Rectal smooth muscle tissue (tissue), 1 donor: Measurements from ENCODE around the gene TMEM203.

Source experiments
- H3K27ac ChIP-seq: one replicate; pipeline ENCODE4 v1.7.0; 2013; ENCODE audit warnings: low read depth, low read length, inconsistent platforms
- H3K27me3 ChIP-seq: one replicate; pipeline ENCODE4 v1.7.0; 2013; ENCODE audit warnings: low read length; ENCODE audit not compliant: control insufficient read depth, insufficient read depth
- H3K36me3 ChIP-seq: one replicate; pipeline ENCODE4 v1.7.0; 2013; ENCODE audit warnings: low read length; ENCODE audit not compliant: control insufficient read depth, insufficient read depth
- H3K4me1 ChIP-seq: one replicate; pipeline ENCODE4 v1.7.0; 2013; ENCODE audit warnings: low read length; ENCODE audit not compliant: control insufficient read depth, insufficient read depth
- H3K4me3 ChIP-seq: one replicate; pipeline ENCODE4 v1.7.0; 2013; ENCODE audit warnings: low read length
- H3K9ac ChIP-seq: one replicate; pipeline ENCODE4 v1.7.0; 2013; ENCODE audit warnings: low read length

The TMEM203 gene

GRCh38 chr9:137237759-137238726 lies 32.6 kb upstream of the TMEM203 start:
- Histone ChIP-seq H3K27ac (no peak overlapping the region), H3K9ac (no peak overlapping the region), H3K27me3 (peaks cover 16% of the 10 kb centered on the region), H3K4me3 (peak overlapping the region; percentile 21), H3K4me1 (peaks cover 20% of the 10 kb centered on the region), H3K36me3 (peaks cover 7% of the 10 kb centered on the region)

DNA sequence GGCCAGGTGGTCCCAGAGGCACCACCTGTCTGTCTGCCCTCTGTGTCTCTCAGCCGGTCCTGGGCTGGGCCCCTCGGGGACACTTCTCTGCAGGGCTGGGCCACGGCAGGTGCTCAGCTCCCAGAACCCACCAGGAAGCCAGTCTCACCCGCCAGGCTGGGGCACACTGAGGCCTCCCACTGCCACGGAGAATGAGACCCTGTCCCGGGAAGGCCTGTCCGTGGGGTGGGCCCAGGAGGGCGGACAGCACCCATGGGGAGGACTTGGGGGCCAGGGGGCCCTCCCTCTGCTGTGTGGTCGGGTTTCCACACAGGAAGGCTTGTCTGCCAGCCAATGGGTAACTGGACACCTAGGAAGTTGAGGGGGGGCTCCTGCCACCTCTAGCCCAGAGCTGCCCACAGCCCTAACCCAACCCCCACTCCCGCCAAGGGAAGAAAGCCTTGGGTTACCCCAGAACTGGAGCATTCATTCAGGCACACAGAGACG lies 31.5 kb upstream of the TMEM203 start:
- H3K4me3 ChIP-seq, result peak overlapping the region; percentile 41
- H3K4me1 ChIP-seq, result peaks cover 11% of the 10 kb centered on the region
- no peak overlapping the region for H3K9ac ChIP-seq
- peaks cover 19% of the 10 kb centered on the region for H3K27me3 ChIP-seq
- H3K36me3 ChIP-seq, result no peaks in the 10 kb centered on the region
- no peak overlapping the region for H3K27ac ChIP-seq

GRCh38 chr9:137236238-137236935 lies 30.9 kb upstream of the TMEM203 start:
- Histone ChIP-seq H3K4me3 (peak overlapping the region; percentile 41), H3K27me3 (peaks cover 19% of the 10 kb centered on the region), H3K27ac (no peak overlapping the region), H3K4me1 (peaks cover 11% of the 10 kb centered on the region), H3K9ac (no peak overlapping the region), H3K36me3 (no peaks in the 10 kb centered on the region)

GRCh38 chr9:137235424-137236237 lies 30.2 kb upstream of the TMEM203 start:
- Histone ChIP-seq H3K27ac (no peak overlapping the region), H3K9ac (no peak overlapping the region), H3K36me3 (no peaks in the 10 kb centered on the region), H3K4me3 (peak overlapping the region; percentile 2), H3K4me1 (peaks cover 11% of the 10 kb centered on the region), H3K27me3 (peaks cover 21% of the 10 kb centered on the region)

GRCh38 chr9:137234758-137235423 lies 29.4 kb upstream of the TMEM203 start:
- Histone ChIP-seq H3K4me1 (peaks cover 11% of the 10 kb centered on the region), H3K36me3 (no peaks in the 10 kb centered on the region), H3K27ac (no peak overlapping the region), H3K27me3 (peaks cover 29% of the 10 kb centered on the region), H3K4me3 (no peak overlapping the region), H3K9ac (no peak overlapping the region)

GRCh38 chr9:137234055-137234697 lies 28.7 kb upstream of the TMEM203 start:
- H3K36me3 ChIP-seq, result no peaks in the 10 kb centered on the region

GRCh38 chr9:137233143-137233980 lies 27.9 kb upstream of the TMEM203 start:
- Histone ChIP-seq H3K27ac (no peak overlapping the region), H3K27me3 (peaks cover 42% of the 10 kb centered on the region)

More at GRCh38 chr9:137234055-137234697, 28.7 kb upstream of the TMEM203 start:
- Histone ChIP-seq H3K4me1 (peaks cover 11% of the 10 kb centered on the region), H3K27me3 (peaks cover 34% of the 10 kb centered on the region), H3K9ac (no peak overlapping the region), H3K27ac (no peak overlapping the region), H3K4me3 (no peak overlapping the region)

GRCh38 chr9:137232510-137232909 lies 27.1 kb upstream of the TMEM203 start:
- Histone ChIP-seq H3K4me3 (no peak overlapping the region), H3K27ac (no peak overlapping the region), H3K27me3 (peaks cover 43% of the 10 kb centered on the region), H3K9ac (no peak overlapping the region), H3K36me3 (no peaks in the 10 kb centered on the region), H3K4me1 (peaks cover 9% of the 10 kb centered on the region)

More at GRCh38 chr9:137233143-137233980, 27.9 kb upstream of the TMEM203 start:
- Histone ChIP-seq H3K9ac (no peak overlapping the region), H3K36me3 (no peaks in the 10 kb centered on the region), H3K4me3 (no peak overlapping the region), H3K4me1 (peaks cover 10% of the 10 kb centered on the region)

DNA sequence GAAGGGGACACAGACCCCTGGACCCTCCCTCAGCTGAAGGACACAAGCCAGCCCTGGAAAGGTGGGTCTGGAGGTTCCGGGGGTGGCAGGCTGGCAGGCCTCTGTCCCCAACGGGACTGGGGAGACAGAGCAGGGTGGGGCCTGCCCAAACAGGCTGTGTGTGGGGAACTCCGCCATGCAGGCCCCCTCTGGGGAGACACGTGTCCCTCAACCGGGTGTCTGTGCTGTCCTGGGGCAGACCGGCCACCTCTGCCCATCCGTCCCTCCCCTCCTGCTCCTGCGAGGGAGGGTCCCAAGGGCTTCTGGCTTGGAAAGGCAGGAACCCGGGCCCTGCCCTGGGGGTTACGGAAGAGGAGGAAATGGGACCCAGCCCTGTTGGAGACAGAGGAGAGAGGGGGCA lies 26.7 kb upstream of the TMEM203 start:
- H3K9ac ChIP-seq, result no peak overlapping the region
- no peaks in the 10 kb centered on the region for H3K36me3 ChIP-seq
- no peak overlapping the region for H3K4me3 ChIP-seq
- peaks cover 43% of the 10 kb centered on the region for H3K27me3 ChIP-seq
- no peak overlapping the region for H3K27ac ChIP-seq
- H3K4me1 ChIP-seq, result peaks cover 9% of the 10 kb centered on the region

DNA sequence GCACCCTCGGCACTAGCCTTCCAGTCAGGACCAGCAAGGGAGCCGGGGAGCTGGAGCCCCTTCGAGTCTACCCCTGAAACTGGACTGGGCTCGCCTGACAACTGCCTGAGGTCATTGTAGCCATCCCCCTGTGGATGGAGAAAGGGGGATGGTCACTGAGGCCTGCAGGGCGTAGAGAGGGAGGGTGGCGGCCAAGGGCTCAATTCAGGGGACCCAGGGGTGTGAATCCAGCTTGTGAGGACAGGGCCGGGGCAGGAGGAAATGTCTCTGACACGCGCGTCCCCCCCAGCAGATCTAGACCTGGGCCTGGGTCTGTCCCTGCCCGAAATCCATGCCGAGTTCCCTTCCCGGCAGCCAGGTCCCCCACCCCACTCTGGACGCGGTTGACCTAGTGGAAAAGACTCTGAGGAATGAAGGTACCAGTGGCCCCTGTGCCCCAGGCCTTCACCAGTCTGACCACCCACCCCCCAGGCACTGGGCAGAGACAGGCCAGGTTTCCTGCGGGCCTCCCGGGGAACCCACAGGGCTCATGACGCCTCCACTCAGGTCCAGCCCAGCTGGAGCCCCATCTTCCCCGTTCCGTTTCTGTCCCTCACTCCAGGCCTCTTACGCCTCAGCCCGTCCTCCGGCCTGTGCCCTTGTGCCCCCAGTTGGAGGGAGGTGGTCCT lies 26.1 kb upstream of the TMEM203 start:
- H3K4me1 ChIP-seq, result peaks cover 4% of the 10 kb centered on the region
- H3K36me3 ChIP-seq, result no peaks in the 10 kb centered on the region
- H3K27me3 ChIP-seq, result peaks cover 43% of the 10 kb centered on the region
- H3K9ac ChIP-seq, result no peak overlapping the region
- H3K4me3 ChIP-seq, result no peak overlapping the region
- no peak overlapping the region for H3K27ac ChIP-seq
